Fibroblast of lung (primary cell): ENCODE measurements around the gene CNGA1.

Experiments used
- EZH2 ChIP-seq: IDR thresholded peaks from 2 replicates; pipeline ENCODE4 v1.5.1; 2012; ENCODE audit warnings: low read length, control low read depth, mild to moderate bottlenecking; ENCODE audit errors: missing control alignments
- TF ChIP-seq, protein P1 (sequence below), 2 donors: IDR thresholded peaks in 1 of 2; conservative IDR thresholded peaks in 1 of 2; 1 replicate in 1 of 2; 2 replicates in 1 of 2; pipeline ENCODE4 v1.5.1; 2011 to 2012; ENCODE audit warnings: low read length in 2 of 2, control low read depth in 1 of 2, inconsistent platforms in 1 of 2, low read depth in 1 of 2, mild to moderate bottlenecking in 1 of 2

DNA sequence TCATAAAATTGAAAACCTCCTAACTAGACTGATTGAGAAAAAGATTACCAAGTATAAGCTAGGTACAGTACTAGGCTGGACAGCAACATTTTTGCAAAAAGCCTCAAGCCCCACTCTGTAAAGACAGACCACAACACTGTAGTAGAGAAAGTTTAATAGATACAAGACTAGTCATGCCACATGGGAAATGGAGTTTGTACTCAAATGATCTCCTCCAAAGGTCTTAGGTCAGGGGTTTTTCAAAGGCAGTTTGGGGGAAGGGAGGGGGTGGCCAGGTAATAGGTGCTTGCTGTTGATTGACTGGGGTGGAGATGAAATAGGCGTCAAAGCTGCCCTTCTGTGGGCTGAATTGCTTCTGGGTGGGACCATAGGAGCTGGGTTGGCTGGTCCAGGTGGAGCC lies 14.2 kb downstream of the CNGA1 start:
- TF ChIP-seq, protein P1, sequence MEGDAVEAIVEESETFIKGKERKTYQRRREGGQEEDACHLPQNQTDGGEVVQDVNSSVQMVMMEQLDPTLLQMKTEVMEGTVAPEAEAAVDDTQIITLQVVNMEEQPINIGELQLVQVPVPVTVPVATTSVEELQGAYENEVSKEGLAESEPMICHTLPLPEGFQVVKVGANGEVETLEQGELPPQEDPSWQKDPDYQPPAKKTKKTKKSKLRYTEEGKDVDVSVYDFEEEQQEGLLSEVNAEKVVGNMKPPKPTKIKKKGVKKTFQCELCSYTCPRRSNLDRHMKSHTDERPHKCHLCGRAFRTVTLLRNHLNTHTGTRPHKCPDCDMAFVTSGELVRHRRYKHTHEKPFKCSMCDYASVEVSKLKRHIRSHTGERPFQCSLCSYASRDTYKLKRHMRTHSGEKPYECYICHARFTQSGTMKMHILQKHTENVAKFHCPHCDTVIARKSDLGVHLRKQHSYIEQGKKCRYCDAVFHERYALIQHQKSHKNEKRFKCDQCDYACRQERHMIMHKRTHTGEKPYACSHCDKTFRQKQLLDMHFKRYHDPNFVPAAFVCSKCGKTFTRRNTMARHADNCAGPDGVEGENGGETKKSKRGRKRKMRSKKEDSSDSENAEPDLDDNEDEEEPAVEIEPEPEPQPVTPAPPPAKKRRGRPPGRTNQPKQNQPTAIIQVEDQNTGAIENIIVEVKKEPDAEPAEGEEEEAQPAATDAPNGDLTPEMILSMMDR (conservative IDR thresholded peaks at IDR 0.05 in 1 of 2, IDR thresholded peaks at IDR 0.05 in 1 of 2; ENCODE audit: low read depth in 1 of 2, low read length in 2 of 2): no peak
- no peak for TF ChIP-seq EZH2
